Thyroid gland (tissue), 4 donors: ENCODE results near the gene CENPK. TPM values are rescaled to one million over a fixed set of nuclear protein-coding genes. Genes with fewer than 3 reads are reported as not detected.

ENCODE experiments used
- DNase-seq, 2 donors: peaks; one replicate each; pipeline ENCODE4 v3.0.0-alpha.2; 2019
- H3K27ac ChIP-seq, 3 donors: fragments of 200-600 bp; sonication (generic); 1 replicate in 2 of 3; 2 replicates in 1 of 3; pipeline ENCODE4 v1.5.1; 2016 to 2019; ENCODE audit warnings: mild to moderate bottlenecking in 1 of 3, moderate library complexity in 1 of 3
- H3K27me3 ChIP-seq: fragments of 200-600 bp; sonication (generic); one replicate; pipeline ENCODE4 v1.5.1; 2019
- H3K36me3 ChIP-seq, 2 donors: fragments of 200-600 bp; sonication (generic); one replicate each; pipeline ENCODE4 v1.5.1; 2016 to 2019
- H3K4me1 ChIP-seq, 2 donors: fragments of 200-600 bp; sonication (generic); one replicate each; pipeline ENCODE4 v1.5.1; 2017 to 2019
- H3K4me3 ChIP-seq, 3 donors: fragments of 200-600 bp; sonication (generic); replicated peaks in 1 of 3; 1 replicate in 2 of 3; 2 replicates in 1 of 3; pipeline ENCODE4 v1.5.1; 2016; ENCODE audit warnings: mild to moderate bottlenecking in 1 of 3
- H3K9me3 ChIP-seq: fragments of 200-600 bp; sonication (generic); one replicate; pipeline ENCODE4 v1.5.1; 2017
- POLR2A ChIP-seq, 2 donors: fragments of 450-650 bp; IDR thresholded peaks; one replicate each; pipeline ENCODE4 v1.6.1; 2017; ENCODE audit warnings: antibody characterized with exemption in 2 of 2, mild to moderate bottlenecking in 2 of 2, moderate library complexity in 1 of 2
- WGBS, 2 donors: methylation state at CpG; one replicate each; pipeline ENCODE4 v1.1.5; 2017; 5-methylcytosine and 5-hydroxymethylcytosine counted together
- intact Hi-C: fragments of 100-400 bp; cut with DNase I; formaldehyde crosslinking; loops from one replicate; pipeline ENCODE4 v1.15.1; 2023
- total RNA-seq, 4 donors: library from RNA; depleted of rRNA; stranded (reverse); fragments of >200 nt; gene quantifications; one replicate each; pipeline ENCODE4 v1.2.3, GENCODE V29; 2016
- TF ChIP-seq, protein P1 (sequence below), 6 experiments: fragments of 200-600 bp in 3 of 6; fragments of 450-650 bp in 3 of 6; sonication (generic) in 3 of 6; IDR thresholded peaks; one replicate each; pipeline ENCODE4 v1.5.1; 2016 to 2019; ENCODE audit warnings: antibody characterized with exemption in 6 of 6, mild to moderate bottlenecking in 2 of 6, inconsistent platforms in 1 of 6, moderate library complexity in 1 of 6

Gene CENPK
- total RNA-seq, 4 donors from 2014 or later = 1.5 to 7.3 TPM; not detected in 2

DNA sequence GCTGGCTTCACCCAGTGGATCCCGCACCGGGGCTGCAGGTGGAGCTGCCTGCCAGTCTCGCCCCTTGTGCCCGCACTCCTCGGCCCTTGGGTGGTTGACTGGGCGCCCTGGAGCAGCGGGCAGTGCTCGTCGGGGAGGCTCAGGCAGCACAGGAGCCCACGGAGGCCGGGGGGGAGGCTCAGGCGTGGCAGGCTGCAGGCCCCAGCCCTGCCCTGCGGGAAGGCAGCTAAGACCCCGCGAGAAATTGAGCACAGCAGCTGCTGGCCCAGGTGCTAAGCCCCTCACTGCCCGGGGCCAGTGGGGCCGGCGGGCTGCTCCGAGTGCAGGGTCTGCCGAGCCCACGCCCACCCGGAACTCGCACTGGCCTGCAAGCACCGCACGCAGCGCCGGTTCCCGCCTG lies 77.6 kb downstream of the CENPK start:
- intact Hi-C loops = loop anchor here (10.0 kb wide), 2 partner anchors 521 to 681 kb away; no protein-coding TSS in a partner anchor
- no peak for DNase-seq

GRCh38 chr5:65483546-65484346 lies 79.2 kb downstream of the CENPK start:
- H3K27me3 ChIP-seq = no peaks in the 10 kb centered on the region
- H3K36me3 ChIP-seq = no peaks in the 10 kb centered on the region
- intact Hi-C loops = loop anchor here (5.0 to 10.0 kb wide), 3 partner anchors 381 to 679 kb away; no protein-coding TSS in a partner anchor
- WGBS, 2 donors = 27 to 30% methylated on average over 3 of the region's 3 CpGs
- peak overlapping the region in 1 of 3 donors; percentile 7 for H3K4me3 ChIP-seq
- no peaks in the 10 kb centered on the region for H3K9me3 ChIP-seq
- peaks cover 12 to 16% of the 10 kb centered on the region in 2 donors for H3K4me1 ChIP-seq
- peak overlapping the region; percentile 82 to 93 (median 91) for H3K27ac ChIP-seq
- DNase-seq = no peak
- no peak for TF ChIP-seq POLR2A (IDR thresholded peaks at IDR 0.05)
- TF ChIP-seq, protein P1, sequence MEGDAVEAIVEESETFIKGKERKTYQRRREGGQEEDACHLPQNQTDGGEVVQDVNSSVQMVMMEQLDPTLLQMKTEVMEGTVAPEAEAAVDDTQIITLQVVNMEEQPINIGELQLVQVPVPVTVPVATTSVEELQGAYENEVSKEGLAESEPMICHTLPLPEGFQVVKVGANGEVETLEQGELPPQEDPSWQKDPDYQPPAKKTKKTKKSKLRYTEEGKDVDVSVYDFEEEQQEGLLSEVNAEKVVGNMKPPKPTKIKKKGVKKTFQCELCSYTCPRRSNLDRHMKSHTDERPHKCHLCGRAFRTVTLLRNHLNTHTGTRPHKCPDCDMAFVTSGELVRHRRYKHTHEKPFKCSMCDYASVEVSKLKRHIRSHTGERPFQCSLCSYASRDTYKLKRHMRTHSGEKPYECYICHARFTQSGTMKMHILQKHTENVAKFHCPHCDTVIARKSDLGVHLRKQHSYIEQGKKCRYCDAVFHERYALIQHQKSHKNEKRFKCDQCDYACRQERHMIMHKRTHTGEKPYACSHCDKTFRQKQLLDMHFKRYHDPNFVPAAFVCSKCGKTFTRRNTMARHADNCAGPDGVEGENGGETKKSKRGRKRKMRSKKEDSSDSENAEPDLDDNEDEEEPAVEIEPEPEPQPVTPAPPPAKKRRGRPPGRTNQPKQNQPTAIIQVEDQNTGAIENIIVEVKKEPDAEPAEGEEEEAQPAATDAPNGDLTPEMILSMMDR (IDR thresholded peaks at IDR 0.05) = peak in 5 of 6 experiments; percentile 38 to 83 (median 57)

More for the DNA sequence above, 77.6 kb downstream of the CENPK start:
- no peak overlapping the region for H3K27ac ChIP-seq
- H3K9me3 ChIP-seq = no peaks in the 10 kb centered on the region
- H3K27me3 ChIP-seq = no peaks in the 10 kb centered on the region
- H3K36me3 ChIP-seq = no peaks in the 10 kb centered on the region
- no peak overlapping the region for H3K4me3 ChIP-seq
- H3K4me1 ChIP-seq = peaks cover 12 to 16% of the 10 kb centered on the region in 2 donors
- 95 to 100% methylated on average over 2 to 13 of the region's 28 CpGs for WGBS, 2 donors
- TF ChIP-seq, protein P1 (IDR thresholded peaks at IDR 0.05) = no peak
- no peak for TF ChIP-seq POLR2A (IDR thresholded peaks at IDR 0.05)

GRCh38 chr5:65482736-65483545 lies 80.0 kb downstream of the CENPK start:
- DNase-seq = peak; percentile 30 to 39
- WGBS, 2 donors = 0 to 1% methylated on average over 12 of the region's 12 CpGs
- no peaks in the 10 kb centered on the region for H3K9me3 ChIP-seq

DNA sequence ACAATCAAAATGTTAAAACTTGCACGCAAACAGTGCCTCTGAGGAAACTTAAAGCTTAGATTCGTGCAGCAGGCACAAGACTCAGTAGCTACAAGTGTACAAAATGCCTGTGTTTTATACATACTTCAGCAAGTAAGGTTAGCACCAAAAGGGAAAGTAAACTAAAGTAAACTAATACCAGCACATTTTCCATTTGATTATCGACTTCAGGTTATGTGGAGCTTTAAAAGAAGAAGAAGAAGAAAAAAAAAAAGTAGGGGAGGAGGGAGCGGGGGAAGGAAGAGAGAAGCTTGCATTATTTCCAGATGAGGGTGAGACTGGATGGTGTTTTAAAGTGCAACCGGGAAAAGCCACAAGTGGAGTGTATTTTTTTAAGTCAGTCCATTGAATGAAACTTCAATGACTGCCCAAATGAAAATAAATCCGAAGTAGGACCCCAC lies 80.7 kb downstream of the CENPK start:
- H3K4me1 ChIP-seq = peaks cover 12 to 16% of the 10 kb centered on the region in 2 donors
- DNase-seq = no peak
- TF ChIP-seq, protein P1 (IDR thresholded peaks at IDR 0.05) = no peak
- TF ChIP-seq POLR2A (IDR thresholded peaks at IDR 0.05) = no peak
- peak overlapping the region; percentile 82 to 93 (median 91) for H3K27ac ChIP-seq
- 0% methylated on average over 6 of the region's 6 CpGs for WGBS, 2 donors
- peak overlapping the region in 2 of 3 donors; percentile 39 to 64 for H3K4me3 ChIP-seq
- H3K36me3 ChIP-seq = no peaks in the 10 kb centered on the region
- no peaks in the 10 kb centered on the region for H3K9me3 ChIP-seq
- intact Hi-C loops = loop anchor here (5.0 to 10.0 kb wide), 3 partner anchors 380 to 678 kb away; no protein-coding TSS in a partner anchor
- no peaks in the 10 kb centered on the region for H3K27me3 ChIP-seq

More at GRCh38 chr5:65482736-65483545, 80.0 kb downstream of the CENPK start:
- TF ChIP-seq, protein P1 (IDR thresholded peaks at IDR 0.05) = no peak
- no peak for TF ChIP-seq POLR2A (IDR thresholded peaks at IDR 0.05)
- intact Hi-C loops = loop anchor here (5.0 to 10.0 kb wide), 3 partner anchors 381 to 678 kb away; no protein-coding TSS in a partner anchor
- Histone ChIP-seq H3K4me1 (peaks cover 12 to 16% of the 10 kb centered on the region in 2 donors), H3K4me3 (peak overlapping the region; percentile 7 to 64 (median 39)), H3K36me3 (no peaks in the 10 kb centered on the region), H3K27ac (peak overlapping the region; percentile 82 to 93 (median 91)), H3K27me3 (no peaks in the 10 kb centered on the region)
